ENCODE measurements around the gene RAB11FIP3. TPM values are rescaled to one million over a fixed set of nuclear protein-coding genes. Genes with fewer than 3 reads are reported as not detected.

RAB11FIP3 gene
- total and polyA plus RNA-seq, 9 of the 15 experiments (the other 6 are each of a cell fraction or from before 2014, with no cell fraction given): 0.46 to 13.1 (median 4.3) TPM

GRCh38 chr16:381012-381788 lies 44.2 kb upstream of the RAB11FIP3 start (continued):
- 0 out of 2 replicates have a peak, but pooled peaks have one; percentile 43 for TF ChIP-seq ZFX (CRISPR knock-in tag; IDR thresholded peaks at IDR 0.05)
- 0 out of 2 replicates have a peak, but pooled peaks have one; percentile 32 for TF ChIP-seq KAT7 (CRISPR knock-in tag; IDR thresholded peaks at IDR 0.05; ENCODE audit: borderline replicate concordance)
- TF ChIP-seq ZNF766 (CRISPR knock-in tag; conservative IDR thresholded peaks at IDR 0.05): no peak
- peak; percentile 3 for TF ChIP-seq TAF1 (IDR thresholded peaks at IDR 0.05; ENCODE audit: control insufficient read depth, extremely low read depth, insufficient read depth, low read length, severe bottlenecking)
- peak in 1 of 2 experiments; percentile 23; a peak in 2 of 4 replicates for TF ChIP-seq SIN3A (IDR thresholded peaks at IDR 0.05; ENCODE audit: borderline replicate concordance in 2 of 2, control insufficient read depth in 1 of 2, low read depth in 2 of 2, low read length in 2 of 2)
- TF ChIP-seq DACH1 (IDR thresholded peaks at IDR 0.05; ENCODE audit: partially characterized antibody): peak; percentile 34
- no peak for TF ChIP-seq TRIM25 (IDR thresholded peaks at IDR 0.05; ENCODE audit: borderline replicate concordance)
- TF ChIP-seq, protein P1, sequence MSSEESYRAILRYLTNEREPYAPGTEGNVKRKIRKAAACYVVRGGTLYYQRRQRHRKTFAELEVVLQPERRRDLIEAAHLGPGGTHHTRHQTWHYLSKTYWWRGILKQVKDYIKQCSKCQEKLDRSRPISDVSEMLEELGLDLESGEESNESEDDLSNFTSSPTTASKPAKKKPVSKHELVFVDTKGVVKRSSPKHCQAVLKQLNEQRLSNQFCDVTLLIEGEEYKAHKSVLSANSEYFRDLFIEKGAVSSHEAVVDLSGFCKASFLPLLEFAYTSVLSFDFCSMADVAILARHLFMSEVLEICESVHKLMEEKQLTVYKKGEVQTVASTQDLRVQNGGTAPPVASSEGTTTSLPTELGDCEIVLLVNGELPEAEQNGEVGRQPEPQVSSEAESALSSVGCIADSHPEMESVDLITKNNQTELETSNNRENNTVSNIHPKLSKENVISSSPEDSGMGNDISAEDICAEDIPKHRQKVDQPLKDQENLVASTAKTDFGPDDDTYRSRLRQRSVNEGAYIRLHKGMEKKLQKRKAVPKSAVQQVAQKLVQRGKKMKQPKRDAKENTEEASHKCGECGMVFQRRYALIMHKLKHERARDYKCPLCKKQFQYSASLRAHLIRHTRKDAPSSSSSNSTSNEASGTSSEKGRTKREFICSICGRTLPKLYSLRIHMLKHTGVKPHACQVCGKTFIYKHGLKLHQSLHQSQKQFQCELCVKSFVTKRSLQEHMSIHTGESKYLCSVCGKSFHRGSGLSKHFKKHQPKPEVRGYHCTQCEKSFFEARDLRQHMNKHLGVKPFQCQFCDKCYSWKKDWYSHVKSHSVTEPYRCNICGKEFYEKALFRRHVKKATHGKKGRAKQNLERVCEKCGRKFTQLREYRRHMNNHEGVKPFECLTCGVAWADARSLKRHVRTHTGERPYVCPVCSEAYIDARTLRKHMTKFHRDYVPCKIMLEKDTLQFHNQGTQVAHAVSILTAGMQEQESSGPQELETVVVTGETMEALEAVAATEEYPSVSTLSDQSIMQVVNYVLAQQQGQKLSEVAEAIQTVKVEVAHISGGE (CRISPR knock-in tag; IDR thresholded peaks at IDR 0.05): 0 out of 6 replicates have a peak, but pooled peaks of 1 of the 3 experiments have one; percentile 22
- TF ChIP-seq, protein P2, sequence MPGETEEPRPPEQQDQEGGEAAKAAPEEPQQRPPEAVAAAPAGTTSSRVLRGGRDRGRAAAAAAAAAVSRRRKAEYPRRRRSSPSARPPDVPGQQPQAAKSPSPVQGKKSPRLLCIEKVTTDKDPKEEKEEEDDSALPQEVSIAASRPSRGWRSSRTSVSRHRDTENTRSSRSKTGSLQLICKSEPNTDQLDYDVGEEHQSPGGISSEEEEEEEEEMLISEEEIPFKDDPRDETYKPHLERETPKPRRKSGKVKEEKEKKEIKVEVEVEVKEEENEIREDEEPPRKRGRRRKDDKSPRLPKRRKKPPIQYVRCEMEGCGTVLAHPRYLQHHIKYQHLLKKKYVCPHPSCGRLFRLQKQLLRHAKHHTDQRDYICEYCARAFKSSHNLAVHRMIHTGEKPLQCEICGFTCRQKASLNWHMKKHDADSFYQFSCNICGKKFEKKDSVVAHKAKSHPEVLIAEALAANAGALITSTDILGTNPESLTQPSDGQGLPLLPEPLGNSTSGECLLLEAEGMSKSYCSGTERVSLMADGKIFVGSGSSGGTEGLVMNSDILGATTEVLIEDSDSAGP (CRISPR knock-in tag; IDR thresholded peaks at IDR 0.05): no peak
- TF ChIP-seq E2F6 (IDR thresholded peaks at IDR 0.05; ENCODE audit: borderline replicate concordance in 1 of 2, extremely low read depth in 1 of 2, insufficient read depth in 1 of 2, insufficient read length in 1 of 2, low read depth in 1 of 2, low read length in 1 of 2, poor library complexity in 1 of 2, severe bottlenecking in 1 of 2): peak in 1 of 2 experiments; percentile 60
- TF ChIP-seq STAT5B (CRISPR knock-in tag; IDR thresholded peaks at IDR 0.05): no peak
- peak; percentile 13; the same call in 1 of the 2 replicates for TF ChIP-seq ZNF740 (CRISPR knock-in tag; IDR thresholded peaks at IDR 0.05)
- TF ChIP-seq ZNF740 (tag; IDR thresholded peaks at IDR 0.05): no peak
- 0 out of 2 replicates have a peak, but pooled peaks have one; percentile 13 for TF ChIP-seq GABPB1 (CRISPR knock-in tag; IDR thresholded peaks at IDR 0.05)

Measured in K562 (cell line).